Measurements from ENCODE around the gene LRRC14B. TPM values are rescaled to one million over a fixed set of nuclear protein-coding genes. Genes with fewer than 3 reads are reported as not detected.
"Not testable (repeated sequence)": the region's sequence is repeated elsewhere in the genome, so short reads cannot be mapped to it uniquely, and the experiment has no call there.

Gene LRRC14B
- total RNA-seq, 3 donors from 2014 or later = 0.33 to 0.44 TPM; not detected in 1

DNA sequence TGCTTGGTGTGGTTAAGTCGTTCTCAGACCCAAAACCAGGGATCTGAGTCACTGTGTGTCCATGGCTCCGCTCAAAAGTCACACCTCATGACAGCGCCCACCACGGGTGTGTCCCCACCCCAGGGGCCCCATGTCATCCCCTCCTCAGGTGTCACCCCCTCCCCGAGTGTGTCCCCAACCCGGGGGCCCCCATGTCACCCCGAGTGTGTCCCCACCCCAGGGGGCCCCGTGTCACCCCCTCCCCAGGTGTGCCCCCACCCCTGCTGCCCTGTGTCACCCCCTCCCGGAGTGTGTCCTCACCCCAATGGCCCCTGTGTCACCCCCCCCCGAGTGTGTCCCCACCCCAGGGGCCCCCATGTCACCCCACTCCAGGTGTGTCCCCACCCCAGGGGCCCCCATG lies 5.1 kb downstream of the LRRC14B start:
- no peak for DNase-seq (ENCODE audit: low spot score in 2 of 2)
- intact Hi-C loops (cut with DNase I; ENCODE audit: low total_unique reads) = no loop called here
- no peak overlapping the region for H3K4me3 ChIP-seq
- no peak overlapping the region for H3K27ac ChIP-seq
- TF ChIP-seq POLR2A (IDR thresholded peaks at IDR 0.05) (no peak), POLR2AphosphoS5 (IDR thresholded peaks at IDR 0.05) (no peak)
- TF ChIP-seq, protein P1, sequence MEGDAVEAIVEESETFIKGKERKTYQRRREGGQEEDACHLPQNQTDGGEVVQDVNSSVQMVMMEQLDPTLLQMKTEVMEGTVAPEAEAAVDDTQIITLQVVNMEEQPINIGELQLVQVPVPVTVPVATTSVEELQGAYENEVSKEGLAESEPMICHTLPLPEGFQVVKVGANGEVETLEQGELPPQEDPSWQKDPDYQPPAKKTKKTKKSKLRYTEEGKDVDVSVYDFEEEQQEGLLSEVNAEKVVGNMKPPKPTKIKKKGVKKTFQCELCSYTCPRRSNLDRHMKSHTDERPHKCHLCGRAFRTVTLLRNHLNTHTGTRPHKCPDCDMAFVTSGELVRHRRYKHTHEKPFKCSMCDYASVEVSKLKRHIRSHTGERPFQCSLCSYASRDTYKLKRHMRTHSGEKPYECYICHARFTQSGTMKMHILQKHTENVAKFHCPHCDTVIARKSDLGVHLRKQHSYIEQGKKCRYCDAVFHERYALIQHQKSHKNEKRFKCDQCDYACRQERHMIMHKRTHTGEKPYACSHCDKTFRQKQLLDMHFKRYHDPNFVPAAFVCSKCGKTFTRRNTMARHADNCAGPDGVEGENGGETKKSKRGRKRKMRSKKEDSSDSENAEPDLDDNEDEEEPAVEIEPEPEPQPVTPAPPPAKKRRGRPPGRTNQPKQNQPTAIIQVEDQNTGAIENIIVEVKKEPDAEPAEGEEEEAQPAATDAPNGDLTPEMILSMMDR (IDR thresholded peaks at IDR 0.05) = no peak
- H3K4me1 ChIP-seq = no peaks in the 10 kb centered on the region
- no peaks in the 10 kb centered on the region for H3K27me3 ChIP-seq
- no peaks in the 10 kb centered on the region for H3K36me3 ChIP-seq
- H3K9me3 ChIP-seq = no peaks in the 10 kb centered on the region

DNA sequence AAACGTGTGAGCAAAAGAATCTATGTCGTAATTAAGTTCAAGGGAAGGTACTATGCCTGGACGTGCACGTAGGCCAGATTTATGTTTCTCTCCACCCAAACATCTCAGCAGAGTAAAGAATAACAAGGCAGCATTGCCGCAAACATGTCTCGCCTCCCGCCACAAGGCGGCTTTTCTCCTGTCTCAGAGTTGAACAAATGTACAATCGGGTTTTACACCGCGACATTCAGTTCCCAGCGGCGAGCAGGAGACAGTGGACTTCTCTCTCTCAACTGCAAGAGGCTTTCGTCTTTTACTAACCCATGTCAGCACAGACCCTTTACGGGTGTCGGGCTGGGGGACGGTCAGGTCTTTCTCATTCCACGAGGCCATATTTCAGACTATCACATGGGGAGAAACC lies 5.7 kb downstream of the LRRC14B start:
- H3K9me3 ChIP-seq; H3K27me3 ChIP-seq; intact Hi-C loops (cut with DNase I; ENCODE audit: low total_unique reads); H3K4me1 ChIP-seq; DNase-seq (ENCODE audit: low spot score in 2 of 2); H3K36me3 ChIP-seq; H3K27ac ChIP-seq; H3K4me3 ChIP-seq: not testable (repeated sequence)

DNA sequence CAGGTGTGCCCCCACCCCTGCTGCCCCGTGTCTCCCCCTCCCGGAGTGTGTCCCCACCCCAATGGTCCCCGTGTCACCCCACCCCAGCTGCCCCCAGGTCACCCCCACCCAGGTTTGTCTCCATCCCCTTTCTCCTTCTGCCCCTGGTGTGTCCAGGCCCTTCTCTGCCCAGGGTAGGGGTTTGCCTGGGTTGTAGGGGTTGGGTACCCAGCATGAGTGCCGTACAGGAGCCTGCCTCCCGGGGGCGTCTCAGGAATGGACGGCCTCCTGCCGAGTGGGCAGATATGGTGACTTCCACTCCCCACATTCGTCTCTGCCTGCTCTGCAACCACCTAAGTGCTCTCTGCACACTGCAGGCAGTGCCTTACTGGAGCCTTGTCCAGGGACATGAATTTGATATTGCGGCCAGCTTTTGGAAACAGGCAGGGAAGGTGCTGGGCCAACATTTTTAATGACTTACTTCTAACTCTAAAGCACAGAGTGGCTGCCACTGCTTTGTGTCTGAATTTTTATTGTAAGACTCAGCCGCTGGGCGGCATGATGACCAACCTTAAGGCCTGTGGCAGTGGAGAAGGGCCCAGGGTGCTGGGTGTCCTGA lies 6.7 kb downstream of the LRRC14B start:
- Histone ChIP-seq H3K27me3 (no peaks in the 10 kb centered on the region), H3K27ac (no peak overlapping the region), H3K4me3 (no peak overlapping the region), H3K36me3 (no peaks in the 10 kb centered on the region), H3K9me3 (no peaks in the 10 kb centered on the region), H3K4me1 (no peaks in the 10 kb centered on the region)
- TF ChIP-seq POLR2A (IDR thresholded peaks at IDR 0.05) (no peak), POLR2AphosphoS5 (IDR thresholded peaks at IDR 0.05) (no peak)
- TF ChIP-seq, protein P1 (IDR thresholded peaks at IDR 0.05) = no peak
- no peak for DNase-seq (ENCODE audit: low spot score in 2 of 2)
- intact Hi-C loops (cut with DNase I; ENCODE audit: low total_unique reads) = no loop called here

DNA sequence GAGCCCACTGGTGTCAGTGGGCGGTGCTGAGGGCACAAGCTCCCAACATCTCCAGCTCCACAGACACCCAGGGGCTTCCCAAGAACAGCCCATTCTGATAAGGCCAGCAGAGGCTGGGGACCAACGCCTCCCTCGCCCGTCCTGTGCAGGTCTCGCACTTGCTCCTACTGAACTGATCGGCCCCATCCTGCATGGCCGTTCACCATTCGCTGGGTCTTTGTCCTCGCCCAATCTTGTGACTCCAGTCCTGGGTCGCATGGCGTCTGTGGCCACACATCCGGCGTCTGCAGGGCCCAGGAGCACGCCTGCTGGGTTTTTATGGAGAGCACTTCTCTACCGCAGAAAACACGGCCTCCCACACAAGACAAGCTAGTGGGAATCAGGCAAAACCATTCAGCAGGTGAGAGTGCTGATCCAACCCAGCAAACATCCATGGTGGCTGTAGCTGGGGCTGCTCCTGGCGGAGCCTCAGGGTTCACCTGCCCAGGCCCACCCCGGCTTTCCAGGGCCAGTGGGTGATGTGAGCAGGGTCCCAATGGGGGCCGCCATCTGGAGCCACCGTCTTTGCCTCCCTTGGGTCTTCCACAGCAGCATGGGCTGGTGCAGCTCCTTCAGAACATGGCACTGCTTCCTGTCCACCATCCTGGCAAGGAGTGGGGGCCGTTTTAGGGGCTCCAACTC lies 7.4 kb downstream of the LRRC14B start:
- DNase-seq (ENCODE audit: low spot score in 2 of 2) = no peak

DNA sequence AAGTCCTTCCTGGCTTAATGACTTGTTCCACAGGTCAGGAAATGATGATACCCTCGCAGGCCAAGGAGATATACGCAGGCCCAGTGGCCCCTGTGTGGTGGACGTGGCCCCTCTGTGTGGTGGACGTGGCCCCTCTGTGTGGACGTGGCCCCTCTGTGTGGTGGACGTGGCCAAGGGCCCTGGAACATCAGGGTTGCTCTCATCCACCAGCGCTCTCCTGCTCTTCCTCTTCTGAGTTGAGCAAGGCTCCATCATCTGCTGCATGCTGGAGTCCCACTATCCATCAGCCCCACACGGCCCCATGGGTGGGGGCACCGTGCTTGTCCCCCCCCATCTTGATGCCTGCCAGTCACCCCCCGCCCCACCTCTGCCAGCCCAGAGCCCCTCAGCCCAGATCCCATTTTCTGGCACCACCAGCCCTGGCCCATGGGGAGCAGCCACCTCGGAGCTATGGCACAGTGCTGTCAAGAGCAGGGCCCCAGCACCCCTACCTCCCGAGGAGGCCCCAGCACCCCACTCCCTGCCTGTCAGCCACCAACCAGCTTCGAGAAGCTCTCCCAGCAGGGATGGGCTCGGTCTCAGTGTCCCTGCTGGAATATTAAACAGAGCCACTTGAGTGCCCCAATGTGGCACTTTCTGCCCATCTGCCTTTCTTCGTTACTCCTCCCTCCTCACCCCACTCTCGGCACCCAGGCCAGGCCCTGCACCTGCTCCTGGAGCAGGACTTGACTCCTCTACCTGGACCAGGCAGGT lies 8.1 kb downstream of the LRRC14B start:
- Histone ChIP-seq H3K9me3 (no peaks in the 10 kb centered on the region), H3K27ac (no peak overlapping the region), H3K4me1 (no peaks in the 10 kb centered on the region), H3K36me3 (no peaks in the 10 kb centered on the region), H3K27me3 (no peaks in the 10 kb centered on the region), H3K4me3 (no peak overlapping the region)
- intact Hi-C loops (cut with DNase I; ENCODE audit: low total_unique reads) = no loop called here
- no peak for DNase-seq (ENCODE audit: low spot score in 2 of 2)
- TF ChIP-seq POLR2AphosphoS5 (IDR thresholded peaks at IDR 0.05) (no peak), POLR2A (IDR thresholded peaks at IDR 0.05) (no peak)
- TF ChIP-seq, protein P1 (IDR thresholded peaks at IDR 0.05) = no peak

More for the DNA sequence above, 7.4 kb downstream of the LRRC14B start:
- Histone ChIP-seq H3K36me3 (no peaks in the 10 kb centered on the region), H3K27me3 (no peaks in the 10 kb centered on the region), H3K27ac (no peak overlapping the region), H3K4me1 (no peaks in the 10 kb centered on the region), H3K9me3 (no peaks in the 10 kb centered on the region), H3K4me3 (no peak overlapping the region)
- intact Hi-C loops (cut with DNase I; ENCODE audit: low total_unique reads) = no loop called here
- TF ChIP-seq POLR2AphosphoS5 (IDR thresholded peaks at IDR 0.05) = no peak
- TF ChIP-seq POLR2A (IDR thresholded peaks at IDR 0.05) = no peak
- TF ChIP-seq, protein P1 (IDR thresholded peaks at IDR 0.05) = no peak

All from breast epithelium (tissue), 4 donors.